ENCODE results near the gene USP22. TPM values are rescaled to one million over a fixed set of nuclear protein-coding genes. Genes with fewer than 3 reads are reported as not detected.

USP22 gene
- total and polyA plus RNA-seq, 4 donors = 33.3 to 180 (median 112) TPM

GRCh38 chr17:21019976-21020586 is 22.7 kb downstream of the USP22 start:
- 76 to 78% methylated on average over 6 of the region's 6 CpGs for WGBS, 2 donors
- DNase-seq (no peak), ATAC-seq (ENCODE audit: insufficient read depth, low FRiP score) (no peak)
- Histone ChIP-seq H3K36me3 (ENCODE audit: control insufficient read depth in 4 of 4, insufficient read depth in 4 of 4, low read length in 4 of 4) (peaks cover 30 to 83% (median 73%) of the 10 kb centered on the region in 4 donors), H3K27me3 (ENCODE audit: control insufficient read depth in 3 of 3, insufficient read depth in 3 of 3, low read length in 2 of 3) (no peaks in the 10 kb centered on the region), H3K9ac (ENCODE audit: insufficient read depth in 1 of 2, low read length in 2 of 2) (no peak overlapping the region), H3K9me3 (ENCODE audit: control insufficient read depth in 4 of 4, insufficient read depth in 3 of 4, low read length in 3 of 4) (no peaks in the 10 kb centered on the region), H3K4me1 (ENCODE audit: control insufficient read depth in 5 of 5, insufficient read depth in 5 of 5, low read length in 5 of 5) (peaks cover 0 to 6% (median 3%) of the 10 kb centered on the region in 5 donors), H3K27ac (ENCODE audit: low read depth in 1 of 2, low read length in 1 of 2) (no peak overlapping the region), H3K4me3 (no peak overlapping the region)
- TF ChIP-seq CTCF (IDR thresholded peaks at IDR 0.05; ENCODE audit: control extremely low read depth, extremely low read depth) = no peak

DNA sequence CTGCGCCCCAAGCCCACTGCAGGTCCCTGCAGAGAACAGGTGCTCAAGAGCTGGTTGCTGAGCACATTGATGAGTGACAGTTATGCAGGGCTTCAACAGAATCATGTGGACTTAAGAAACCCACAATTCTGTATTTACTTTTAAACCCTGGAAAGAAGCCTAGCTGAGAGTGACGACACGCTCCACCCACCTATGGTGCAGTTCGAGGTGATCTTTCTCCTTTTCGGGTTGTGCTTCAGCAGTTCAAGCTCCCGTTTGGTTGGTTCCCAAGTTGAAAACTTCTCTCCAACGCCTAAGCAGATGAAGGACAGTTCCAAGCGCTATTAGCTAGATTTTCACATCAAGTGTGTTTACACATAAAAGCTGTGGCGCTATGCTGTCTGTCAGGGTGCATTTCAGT is 23.9 kb downstream of the USP22 start:
- H3K27ac ChIP-seq (ENCODE audit: low read depth in 1 of 2, low read length in 1 of 2) = no peak overlapping the region
- TF ChIP-seq CTCF (IDR thresholded peaks at IDR 0.05; ENCODE audit: control extremely low read depth, extremely low read depth) = no peak
- ATAC-seq (ENCODE audit: insufficient read depth, low FRiP score) (no peak), DNase-seq (no peak)
- no peak overlapping the region for H3K4me3 ChIP-seq
- no peaks in the 10 kb centered on the region for H3K27me3 ChIP-seq (ENCODE audit: control insufficient read depth in 3 of 3, insufficient read depth in 3 of 3, low read length in 2 of 3)
- 85 to 93% methylated on average over 9 of the region's 9 CpGs for WGBS, 2 donors
- no peaks in the 10 kb centered on the region for H3K9me3 ChIP-seq (ENCODE audit: control insufficient read depth in 4 of 4, insufficient read depth in 3 of 4, low read length in 3 of 4)
- peaks cover 32 to 82% (median 73%) of the 10 kb centered on the region in 4 donors for H3K36me3 ChIP-seq (ENCODE audit: control insufficient read depth in 4 of 4, insufficient read depth in 4 of 4, low read length in 4 of 4)
- H3K4me1 ChIP-seq (ENCODE audit: control insufficient read depth in 5 of 5, insufficient read depth in 5 of 5, low read length in 5 of 5) = peaks cover 0 to 3% (median under 1%) of the 10 kb centered on the region in 5 donors
- no peak overlapping the region for H3K9ac ChIP-seq (ENCODE audit: insufficient read depth in 1 of 2, low read length in 2 of 2)

DNA sequence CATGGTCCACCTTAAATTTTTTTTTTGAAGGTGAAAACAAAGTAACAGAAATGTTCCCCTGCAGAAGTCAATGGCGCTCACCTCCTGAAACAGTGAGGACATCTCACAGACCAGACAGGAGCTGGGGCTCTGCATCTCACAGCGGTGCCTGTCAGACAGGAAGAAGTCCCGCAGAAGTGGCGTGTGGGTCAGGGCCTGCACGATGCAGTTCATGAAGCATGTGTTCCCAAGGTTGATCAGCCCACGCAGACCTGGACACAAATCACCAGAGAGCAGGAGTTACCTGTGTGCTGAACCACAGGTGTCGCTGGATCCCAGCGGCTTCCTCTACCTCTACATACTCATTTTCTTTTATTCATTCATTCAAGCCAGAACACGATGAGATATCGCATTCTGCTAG is 24.9 kb downstream of the USP22 start:
- TF ChIP-seq CTCF (IDR thresholded peaks at IDR 0.05; ENCODE audit: control extremely low read depth, extremely low read depth) = no peak
- Histone ChIP-seq H3K27ac (ENCODE audit: low read depth in 1 of 2, low read length in 1 of 2) (no peak overlapping the region), H3K9me3 (ENCODE audit: control insufficient read depth in 4 of 4, insufficient read depth in 3 of 4, low read length in 3 of 4) (no peaks in the 10 kb centered on the region), H3K4me3 (no peak overlapping the region), H3K9ac (ENCODE audit: insufficient read depth in 1 of 2, low read length in 2 of 2) (no peak overlapping the region), H3K4me1 (ENCODE audit: control insufficient read depth in 5 of 5, insufficient read depth in 5 of 5, low read length in 5 of 5) (no peaks in the 10 kb centered on the region), H3K27me3 (ENCODE audit: control insufficient read depth in 3 of 3, insufficient read depth in 3 of 3, low read length in 2 of 3) (no peaks in the 10 kb centered on the region), H3K36me3 (ENCODE audit: control insufficient read depth in 4 of 4, insufficient read depth in 4 of 4, low read length in 4 of 4) (peaks cover 32 to 83% (median 73%) of the 10 kb centered on the region in 4 donors)
- DNase-seq (no peak), ATAC-seq (ENCODE audit: insufficient read depth, low FRiP score) (no peak)
- WGBS, 2 donors = 85 to 90% methylated on average over 10 of the region's 10 CpGs

DNA sequence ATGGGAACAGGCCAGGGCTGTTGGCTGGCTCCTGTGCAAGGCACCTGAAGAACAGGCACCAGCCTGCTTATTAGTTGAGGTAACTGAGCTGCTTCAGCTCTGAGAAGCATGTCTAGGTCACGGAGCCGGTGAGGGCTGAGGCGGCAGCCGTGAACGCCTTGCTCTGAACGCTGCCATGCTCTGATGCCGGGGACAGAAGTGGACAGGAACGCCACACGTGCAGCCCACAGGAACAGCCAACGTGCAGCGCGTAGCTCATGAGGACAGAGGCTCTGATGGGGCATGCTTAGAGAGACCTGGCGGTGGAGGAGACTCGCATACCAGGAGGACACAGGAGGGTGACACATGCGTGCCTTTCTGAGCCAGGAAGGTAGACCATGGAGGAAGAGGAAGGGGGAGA is 25.6 kb downstream of the USP22 start:
- Histone ChIP-seq H3K4me3 (no peak overlapping the region), H3K9ac (ENCODE audit: insufficient read depth in 1 of 2, low read length in 2 of 2) (no peak overlapping the region), H3K27me3 (ENCODE audit: control insufficient read depth in 3 of 3, insufficient read depth in 3 of 3, low read length in 2 of 3) (no peaks in the 10 kb centered on the region), H3K9me3 (ENCODE audit: control insufficient read depth in 4 of 4, insufficient read depth in 3 of 4, low read length in 3 of 4) (no peaks in the 10 kb centered on the region), H3K27ac (ENCODE audit: low read depth in 1 of 2, low read length in 1 of 2) (no peak overlapping the region), H3K4me1 (ENCODE audit: control insufficient read depth in 5 of 5, insufficient read depth in 5 of 5, low read length in 5 of 5) (no peaks in the 10 kb centered on the region), H3K36me3 (ENCODE audit: control insufficient read depth in 4 of 4, insufficient read depth in 4 of 4, low read length in 4 of 4) (peaks cover 32 to 87% (median 77%) of the 10 kb centered on the region in 4 donors)
- TF ChIP-seq CTCF (IDR thresholded peaks at IDR 0.05; ENCODE audit: control extremely low read depth, extremely low read depth) = no peak
- no peak for DNase-seq
- 95 to 97% methylated on average over 15 of the region's 15 CpGs for WGBS, 2 donors
- ATAC-seq (ENCODE audit: insufficient read depth, low FRiP score) = no peak
